SH-SY5Y (cell line): ENCODE data around the gene SCN5A.

Experiments used
- GATA2 ChIP-seq: IDR thresholded peaks from 2 replicates; pipeline ENCODE4 v1.6.1; 2011; ENCODE audit warnings: mild to moderate bottlenecking, low read depth, low read length
- GATA3 ChIP-seq: IDR thresholded peaks from 2 replicates; pipeline ENCODE4 v1.6.1; 2011; ENCODE audit warnings: low read depth, mild to moderate bottlenecking, low read length, moderate library complexity

Gene SCN5A

DNA sequence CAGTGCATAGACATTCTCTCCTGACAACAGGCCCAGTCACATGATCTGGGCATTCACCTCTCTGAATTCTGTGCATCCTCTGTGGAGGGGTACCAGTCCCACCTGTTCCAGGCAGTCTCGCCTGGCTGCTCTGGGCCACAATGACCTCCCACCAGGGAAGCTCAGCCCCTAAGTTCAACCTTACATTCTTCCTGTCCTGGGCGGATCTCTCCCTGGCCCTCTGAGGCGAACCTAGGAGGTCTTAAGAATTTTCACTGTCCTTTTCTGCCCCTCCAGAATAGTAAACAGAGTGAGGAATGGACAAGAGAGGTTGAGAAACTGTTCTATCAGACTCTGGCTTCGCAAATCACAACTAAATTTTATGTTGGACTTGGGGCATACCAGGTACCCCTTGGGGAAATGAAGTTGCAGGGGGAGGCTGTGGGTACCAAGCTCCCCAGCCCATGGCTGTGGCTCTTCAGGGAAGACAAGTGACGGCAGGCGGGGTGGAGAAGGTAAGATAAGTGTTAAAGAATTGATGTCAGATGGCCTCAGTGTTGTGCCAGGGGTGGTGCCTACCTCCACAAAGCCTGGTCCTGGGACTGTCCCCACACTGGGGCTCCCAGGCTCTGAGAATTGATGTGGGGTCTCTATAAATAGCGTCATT is 5.3 kb downstream of the SCN5A start:
- TF ChIP-seq GATA2, result no peak
- no peak for TF ChIP-seq GATA3

DNA sequence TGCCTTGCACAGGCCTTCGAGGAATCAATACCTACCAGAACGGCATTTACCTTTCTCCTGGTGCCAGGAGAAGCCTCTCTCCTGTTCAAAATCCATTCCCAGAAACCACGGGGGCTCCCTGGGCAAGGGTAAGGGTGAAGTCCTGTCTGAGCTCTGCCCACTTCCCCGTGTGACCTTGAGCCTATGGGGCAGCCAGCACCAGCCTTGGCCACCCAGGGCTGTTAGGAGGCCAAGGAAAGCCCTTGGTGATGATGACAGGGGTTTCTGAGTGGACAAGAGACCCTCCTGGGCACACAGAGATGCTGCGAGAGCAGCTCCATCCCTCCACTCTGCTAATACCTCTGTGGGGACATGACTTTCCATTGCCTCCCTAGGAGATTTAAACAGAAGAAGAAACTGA is 5.9 kb downstream of the SCN5A start:
- TF ChIP-seq GATA2 (no peak), GATA3 (no peak)

DNA sequence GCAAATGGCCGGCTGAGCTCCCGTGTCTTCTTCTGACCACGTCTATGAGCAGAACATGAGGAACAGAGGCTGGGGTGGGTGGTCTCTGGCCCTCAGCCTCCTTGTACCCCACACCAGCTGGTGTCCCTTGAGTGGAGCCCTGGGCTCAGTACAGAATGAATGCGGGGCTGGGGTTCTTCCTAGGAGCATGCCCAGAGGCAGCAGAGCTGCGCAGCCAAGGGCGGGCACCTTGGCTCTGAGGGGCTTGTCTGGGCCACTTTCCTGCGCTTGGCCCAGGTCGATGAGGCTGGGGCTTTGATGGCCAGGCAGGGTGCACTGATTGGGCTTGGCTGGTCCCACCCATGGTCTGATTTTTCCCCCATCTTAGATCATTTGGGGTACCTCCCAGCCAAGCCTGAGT is 6.4 kb downstream of the SCN5A start:
- TF ChIP-seq GATA2 (no peak), GATA3 (no peak)

DNA sequence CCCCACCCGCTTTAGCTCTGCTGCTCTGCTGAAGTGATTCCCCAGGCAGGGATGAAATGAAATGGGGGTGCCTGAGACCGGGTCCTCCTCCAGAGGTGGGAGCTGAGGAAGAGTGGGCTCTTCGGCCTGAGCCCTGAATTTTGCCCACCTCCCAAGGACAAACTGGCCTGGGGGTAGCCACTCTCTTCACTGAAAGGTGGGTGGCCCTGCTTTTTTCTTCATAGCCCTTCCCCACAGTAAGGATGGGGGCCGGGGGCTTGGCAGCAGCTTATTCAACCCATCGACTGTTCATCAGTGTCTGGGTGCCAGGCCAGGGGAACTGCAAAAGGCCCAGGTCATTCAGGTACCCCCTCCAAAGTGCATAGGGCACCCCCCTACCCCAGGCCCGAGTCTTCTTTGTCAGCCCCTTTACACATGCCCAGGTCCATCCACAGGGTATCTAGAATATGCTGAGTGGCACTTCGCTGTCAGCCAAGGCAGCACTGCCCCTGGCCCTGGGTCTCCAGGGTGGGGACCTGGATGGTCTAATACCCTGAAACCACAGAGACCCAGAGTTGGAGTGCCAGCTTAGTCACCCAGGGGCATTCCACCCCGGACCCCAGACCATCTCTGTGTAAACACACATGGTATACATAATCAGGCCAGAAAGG is 7.9 kb downstream of the SCN5A start:
- TF ChIP-seq GATA3, result no peak
- no peak for TF ChIP-seq GATA2

DNA sequence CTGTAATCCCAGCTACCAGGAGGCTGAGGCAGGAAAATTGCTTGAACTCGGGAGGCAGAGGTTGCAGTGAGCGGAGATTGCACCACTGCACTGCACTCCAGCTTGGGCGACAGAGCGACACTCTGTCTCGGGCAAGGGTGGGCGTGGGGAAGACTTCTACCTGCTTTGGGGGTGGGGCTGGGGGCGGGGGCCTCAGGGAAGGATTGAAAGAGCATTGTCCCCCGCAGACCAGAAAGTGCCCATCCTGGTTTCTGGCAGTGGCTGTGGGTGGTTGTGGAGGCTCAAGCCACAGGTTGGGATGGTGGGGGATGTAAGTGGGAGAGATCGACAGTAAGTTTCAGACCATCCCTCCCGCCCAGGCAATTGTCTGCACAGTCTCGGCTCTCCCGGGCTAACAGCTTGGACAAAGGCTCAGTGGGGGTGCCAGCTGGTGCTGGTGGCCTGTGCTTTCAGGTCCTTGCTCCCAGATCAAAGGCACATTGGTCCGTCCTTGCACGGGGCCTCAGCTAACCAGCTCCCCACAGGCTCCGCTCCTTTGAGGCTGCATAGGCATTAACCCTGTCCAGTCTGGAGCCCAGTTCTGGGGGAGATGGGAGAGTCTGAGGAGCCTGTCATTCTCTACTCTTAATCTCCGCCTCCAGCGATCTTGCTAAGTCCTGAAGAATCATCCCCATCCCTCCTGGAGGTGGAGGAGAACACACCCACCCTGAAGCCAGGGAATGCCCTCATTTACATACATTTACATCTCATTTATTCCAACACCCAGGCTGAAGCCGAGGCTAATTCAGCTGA is 8.6 kb downstream of the SCN5A start:
- TF ChIP-seq GATA3 (no peak), GATA2 (no peak)

DNA sequence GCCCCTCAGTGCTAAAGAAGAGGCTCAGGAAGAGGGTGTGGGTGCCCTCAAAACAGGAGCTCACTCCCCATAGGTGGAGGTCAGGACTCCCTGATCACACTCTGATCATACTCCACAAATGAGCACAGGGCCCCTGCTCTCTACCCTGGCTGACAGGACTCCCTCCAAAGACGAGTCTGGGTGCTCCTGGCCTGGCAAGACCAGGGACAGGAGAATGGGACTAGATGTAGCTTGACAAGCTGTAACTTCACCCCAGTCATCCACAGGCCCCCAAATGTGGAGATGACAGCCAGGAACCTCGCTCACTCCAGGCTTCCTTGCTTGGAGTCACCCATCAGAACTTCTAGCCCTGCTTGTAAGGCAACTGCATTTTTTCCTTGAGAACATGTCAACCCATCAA is 11.1 kb downstream of the SCN5A start:
- TF ChIP-seq GATA3, result no peak
- no peak for TF ChIP-seq GATA2

DNA sequence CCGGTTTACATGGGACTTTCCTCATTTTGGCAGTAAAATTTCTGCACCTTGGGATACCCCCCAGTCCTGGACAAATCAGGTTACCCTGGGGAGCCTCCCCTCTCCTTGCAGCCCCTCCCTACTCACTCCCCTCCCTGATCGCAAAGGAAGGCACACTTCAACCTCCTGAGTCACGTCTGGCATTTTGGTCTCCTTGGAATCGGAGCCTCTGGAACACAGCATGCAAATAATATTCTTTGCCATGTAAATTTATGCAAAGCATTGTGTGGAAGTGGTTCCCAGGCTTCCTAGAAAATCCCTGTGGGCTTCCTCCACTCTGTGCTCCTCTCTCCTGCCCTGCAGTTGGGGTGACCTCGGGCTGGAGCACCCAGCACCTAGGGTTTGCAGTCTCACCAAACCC is 11.6 kb downstream of the SCN5A start:
- TF ChIP-seq GATA3, result no peak
- no peak for TF ChIP-seq GATA2

DNA sequence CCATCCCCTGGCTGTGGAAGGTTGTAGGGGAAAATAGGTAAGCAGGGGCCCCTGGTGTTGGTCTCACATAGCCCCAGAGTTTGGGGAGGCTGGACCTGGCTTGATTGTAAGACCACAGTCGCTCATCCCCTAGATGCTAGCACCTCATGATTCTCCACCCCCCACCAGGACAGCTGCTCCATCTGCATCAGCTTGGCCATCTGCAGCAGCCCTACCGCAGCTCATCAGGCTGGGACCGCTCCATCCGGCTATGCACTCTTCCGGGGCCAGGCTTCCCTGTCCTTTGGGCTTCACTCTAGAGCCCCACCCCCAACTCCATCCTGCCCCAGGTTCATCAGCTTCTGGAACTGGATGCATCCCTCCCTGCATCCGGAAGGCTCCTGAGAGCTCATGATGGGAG is 12.6 kb downstream of the SCN5A start:
- TF ChIP-seq GATA3 (no peak), GATA2 (no peak)

DNA sequence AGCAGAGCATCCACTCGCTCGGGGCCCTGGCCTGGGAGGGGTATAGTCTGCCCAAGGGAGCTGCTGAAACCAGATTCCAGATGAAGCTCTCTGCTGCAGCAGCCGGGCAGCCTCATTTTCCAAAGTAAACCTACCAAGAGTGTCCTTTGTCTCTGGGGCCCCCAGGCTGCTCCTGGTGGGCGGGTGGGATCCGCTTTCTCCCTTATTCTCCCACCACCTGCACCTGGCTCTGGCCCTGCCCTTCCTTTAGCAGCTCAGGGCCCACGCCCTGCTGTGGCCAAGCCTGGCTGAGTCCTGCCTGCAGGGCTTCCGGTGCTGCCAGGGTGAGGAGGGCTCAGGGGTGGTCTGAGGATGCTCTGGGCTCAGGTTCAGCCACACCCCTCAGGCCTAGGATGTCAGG is 13.0 kb downstream of the SCN5A start:
- TF ChIP-seq GATA2 (no peak), GATA3 (no peak)

DNA sequence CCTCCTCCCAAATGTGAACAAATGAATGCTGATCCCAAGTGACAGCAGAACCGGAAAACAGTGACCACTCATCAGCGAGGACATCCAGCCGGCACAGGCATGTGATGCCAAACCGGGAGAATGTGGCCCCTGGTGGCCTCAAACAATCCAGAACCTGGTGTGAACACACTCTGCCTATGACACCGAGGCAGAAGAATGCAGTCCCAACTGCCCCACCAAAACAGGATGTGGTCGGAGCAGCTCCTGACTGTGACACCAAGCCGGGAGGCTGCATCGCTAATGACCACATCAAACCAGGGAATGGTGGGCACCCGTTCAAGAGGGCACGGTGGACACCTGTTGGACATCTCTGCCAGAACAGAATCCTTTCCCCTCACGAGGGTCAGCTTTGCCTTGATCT is 15.4 kb downstream of the SCN5A start:
- no peak for TF ChIP-seq GATA3
- no peak for TF ChIP-seq GATA2

DNA sequence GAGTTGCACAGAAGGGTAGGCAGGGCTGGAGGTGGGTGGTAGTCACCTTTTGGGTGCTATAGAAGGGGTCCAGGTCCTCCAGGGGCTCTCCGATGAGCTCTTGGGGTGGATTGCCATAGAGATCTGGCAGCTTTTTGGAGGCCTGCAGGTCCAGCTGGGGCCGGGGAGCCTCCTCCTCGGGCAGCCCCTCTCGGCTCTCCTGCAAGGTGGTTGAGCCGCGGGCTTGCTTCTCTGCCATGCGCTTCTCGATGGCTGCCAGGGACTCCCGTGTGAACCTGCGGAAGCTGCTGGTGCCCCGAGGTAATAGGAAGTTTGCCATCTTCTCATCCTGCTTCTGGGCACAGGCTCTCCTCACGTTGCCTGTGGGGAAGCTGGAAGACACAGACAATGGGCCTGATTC is 16.5 kb downstream of the SCN5A start:
- TF ChIP-seq GATA3 (no peak), GATA2 (no peak)

DNA sequence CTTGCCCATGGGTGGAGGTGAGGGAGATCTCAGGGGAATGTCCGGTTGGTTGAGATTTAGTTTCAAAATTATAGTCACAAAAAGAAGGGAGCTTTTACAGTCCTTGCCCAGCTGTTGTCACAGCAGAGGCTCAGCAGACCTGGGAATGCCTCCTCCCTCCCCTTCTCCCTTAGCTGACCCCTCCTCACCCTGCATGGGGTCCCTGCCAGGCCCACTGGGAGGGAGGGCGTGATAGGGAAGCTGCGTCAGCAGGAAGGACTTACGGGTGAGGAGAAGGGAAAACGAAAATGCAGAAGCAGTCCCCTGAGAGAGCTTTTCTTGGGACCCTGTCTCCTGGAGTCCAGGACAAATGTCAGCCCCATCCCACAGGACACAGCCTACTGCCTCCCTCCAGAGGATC is 18.9 kb downstream of the SCN5A start:
- no peak for TF ChIP-seq GATA2
- no peak for TF ChIP-seq GATA3

DNA sequence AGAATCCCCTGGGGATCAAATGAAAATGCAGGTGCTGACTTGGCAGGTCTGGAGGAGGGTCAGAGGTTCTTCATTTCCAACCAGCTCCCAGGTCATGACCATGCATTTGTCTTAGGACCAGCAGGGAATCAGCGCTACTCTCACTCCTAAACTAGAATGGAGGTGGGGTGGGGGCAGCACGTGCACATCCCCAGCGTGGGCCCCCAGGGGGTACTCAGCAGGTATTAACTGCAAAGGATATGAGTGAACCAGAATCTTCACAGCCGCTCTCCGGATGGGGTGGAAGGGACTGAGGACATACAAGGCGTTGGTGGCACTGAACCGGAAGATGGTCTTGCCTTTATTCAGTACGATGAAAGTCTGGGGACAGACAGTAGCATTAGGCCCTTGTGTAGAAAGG is 19.4 kb downstream of the SCN5A start:
- TF ChIP-seq GATA3, result no peak
- no peak for TF ChIP-seq GATA2

DNA sequence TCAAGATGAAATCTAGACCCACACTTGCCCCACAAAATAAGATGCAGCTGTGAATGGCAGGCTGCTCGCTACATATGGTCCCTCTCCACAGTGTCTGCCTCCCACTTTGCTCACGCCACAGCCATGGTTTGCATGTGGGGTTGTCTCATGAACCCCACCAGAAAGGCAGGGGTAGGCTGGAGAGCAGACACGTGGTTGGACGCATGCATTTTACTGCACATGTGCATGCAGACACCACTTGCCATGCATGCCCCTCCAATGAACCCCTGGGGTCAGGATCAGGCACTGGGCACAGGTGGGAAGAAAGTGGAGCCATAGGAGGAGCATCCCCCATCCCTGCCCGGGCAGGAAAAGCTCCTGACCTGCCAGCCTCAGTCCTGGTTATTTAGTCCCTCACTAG is 20.7 kb downstream of the SCN5A start:
- TF ChIP-seq GATA3 (no peak), GATA2 (no peak)

DNA sequence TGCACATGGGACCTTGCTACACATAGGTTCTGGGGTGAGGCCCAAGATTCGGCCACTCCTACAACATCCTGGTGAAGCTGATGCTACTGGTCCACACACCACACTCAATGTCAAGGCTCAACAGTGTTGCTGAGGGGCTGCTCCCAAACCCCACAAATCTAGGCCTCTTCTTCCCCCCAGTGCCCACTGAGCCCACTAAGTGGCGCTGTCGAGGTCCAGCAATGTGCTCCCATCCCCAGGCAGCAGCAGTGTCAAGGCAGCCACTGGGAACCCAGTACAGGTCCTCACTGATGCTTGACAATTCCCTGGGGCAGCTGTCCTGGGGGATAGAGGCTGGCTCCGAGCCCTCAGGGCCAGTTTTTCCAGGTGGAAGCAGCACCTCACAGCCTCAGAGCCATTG is 21.5 kb downstream of the SCN5A start:
- TF ChIP-seq GATA2 (no peak), GATA3 (no peak)
